ENCODE data around the gene PDE4B. TPM values are rescaled to one million over a fixed set of nuclear protein-coding genes. Genes with fewer than 3 reads are reported as not detected.
"Not testable (repeated sequence)": the region's sequence is repeated elsewhere in the genome, so short reads cannot be mapped to it uniquely, and the experiment has no call there.

PDE4B gene
- polyA plus RNA-seq, 1 experiment: 20.6 TPM

DNA sequence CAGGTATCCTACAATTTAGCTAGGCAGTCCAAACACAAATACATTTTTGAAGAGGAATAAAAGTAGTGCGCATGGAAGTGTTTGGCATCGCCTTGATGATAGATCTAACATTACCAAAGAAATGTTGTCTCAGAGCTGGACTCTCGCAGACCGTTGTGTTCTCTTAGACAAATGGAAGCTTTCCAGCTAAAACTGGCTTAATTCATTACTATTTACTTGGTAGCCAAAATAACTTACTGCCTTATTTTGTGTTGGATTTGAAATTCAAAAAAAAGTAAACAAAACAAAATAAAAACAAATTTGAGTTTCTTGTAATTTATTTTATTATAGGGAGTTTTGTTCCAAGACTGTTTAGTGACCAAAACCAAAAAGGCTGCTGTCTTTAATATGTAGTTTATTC is 51.6 kb downstream of the PDE4B start:
- H3K36me3 ChIP-seq (ENCODE audit: control insufficient read depth, insufficient read depth, low read length): no peaks in the 10 kb centered on the region
- no peak overlapping the region for H3K4me3 ChIP-seq (ENCODE audit: low read depth, low read length)
- ChIA-PET CTCF (interaction anchor here (1.7 kb wide), 1 partner anchor 12 kb away, joined by 6 read pairs; no protein-coding TSS in a partner anchor), POLR2A (no interaction called here)
- TF ChIP-seq, protein P1, sequence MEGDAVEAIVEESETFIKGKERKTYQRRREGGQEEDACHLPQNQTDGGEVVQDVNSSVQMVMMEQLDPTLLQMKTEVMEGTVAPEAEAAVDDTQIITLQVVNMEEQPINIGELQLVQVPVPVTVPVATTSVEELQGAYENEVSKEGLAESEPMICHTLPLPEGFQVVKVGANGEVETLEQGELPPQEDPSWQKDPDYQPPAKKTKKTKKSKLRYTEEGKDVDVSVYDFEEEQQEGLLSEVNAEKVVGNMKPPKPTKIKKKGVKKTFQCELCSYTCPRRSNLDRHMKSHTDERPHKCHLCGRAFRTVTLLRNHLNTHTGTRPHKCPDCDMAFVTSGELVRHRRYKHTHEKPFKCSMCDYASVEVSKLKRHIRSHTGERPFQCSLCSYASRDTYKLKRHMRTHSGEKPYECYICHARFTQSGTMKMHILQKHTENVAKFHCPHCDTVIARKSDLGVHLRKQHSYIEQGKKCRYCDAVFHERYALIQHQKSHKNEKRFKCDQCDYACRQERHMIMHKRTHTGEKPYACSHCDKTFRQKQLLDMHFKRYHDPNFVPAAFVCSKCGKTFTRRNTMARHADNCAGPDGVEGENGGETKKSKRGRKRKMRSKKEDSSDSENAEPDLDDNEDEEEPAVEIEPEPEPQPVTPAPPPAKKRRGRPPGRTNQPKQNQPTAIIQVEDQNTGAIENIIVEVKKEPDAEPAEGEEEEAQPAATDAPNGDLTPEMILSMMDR (IDR thresholded peaks at IDR 0.05; ENCODE audit: insufficient read depth, low read depth, low read length): no peak
- no peak for DNase-seq (ENCODE audit: low read depth)
- H3K27me3 ChIP-seq (ENCODE audit: control insufficient read depth, insufficient read depth, low read length): no peaks in the 10 kb centered on the region

DNA sequence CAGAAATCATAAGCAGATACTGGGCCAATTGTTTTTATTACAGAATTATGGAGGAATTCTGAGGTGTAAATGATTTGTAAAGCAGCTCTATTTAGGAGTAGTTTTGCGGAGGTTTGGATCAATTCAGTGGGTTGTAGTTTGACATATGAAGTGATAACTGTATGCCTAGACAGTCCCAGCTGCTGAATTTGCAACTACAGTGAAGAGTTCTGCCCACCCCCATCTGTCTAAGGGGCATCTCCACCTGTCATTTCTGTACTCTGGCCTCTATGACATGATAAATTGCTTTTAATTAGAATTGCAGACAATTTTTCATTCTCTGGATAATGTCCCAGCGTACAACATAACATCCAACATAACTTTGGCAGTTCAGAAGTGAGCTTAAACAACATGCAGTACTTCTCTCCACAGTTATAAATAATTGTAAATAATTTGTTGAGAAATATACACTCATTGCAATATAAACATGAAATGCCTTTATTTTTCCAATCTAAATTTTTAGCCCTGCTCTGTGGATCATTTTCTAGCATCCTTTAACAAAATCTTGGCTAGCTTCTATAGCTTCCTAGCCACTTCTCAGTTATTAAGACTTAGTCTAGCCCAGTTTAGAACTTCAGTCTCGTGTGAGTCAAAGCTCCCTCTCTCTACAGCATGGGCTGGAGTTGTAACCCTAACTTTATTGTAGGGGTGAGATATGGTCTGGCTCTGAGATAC is 52.3 kb downstream of the PDE4B start:
- ChIA-PET POLR2A (no interaction called here), CTCF (interaction anchor here (1.7 kb wide), 1 partner anchor 12 kb away, joined by 6 read pairs; no protein-coding TSS in a partner anchor)
- no peak for DNase-seq (ENCODE audit: low read depth)
- Histone ChIP-seq H3K4me3 (ENCODE audit: low read depth, low read length) (no peak overlapping the region), H3K36me3 (ENCODE audit: control insufficient read depth, insufficient read depth, low read length) (no peaks in the 10 kb centered on the region), H3K27me3 (ENCODE audit: control insufficient read depth, insufficient read depth, low read length) (no peaks in the 10 kb centered on the region)
- TF ChIP-seq, protein P1 (IDR thresholded peaks at IDR 0.05; ENCODE audit: insufficient read depth, low read depth, low read length): no peak

DNA sequence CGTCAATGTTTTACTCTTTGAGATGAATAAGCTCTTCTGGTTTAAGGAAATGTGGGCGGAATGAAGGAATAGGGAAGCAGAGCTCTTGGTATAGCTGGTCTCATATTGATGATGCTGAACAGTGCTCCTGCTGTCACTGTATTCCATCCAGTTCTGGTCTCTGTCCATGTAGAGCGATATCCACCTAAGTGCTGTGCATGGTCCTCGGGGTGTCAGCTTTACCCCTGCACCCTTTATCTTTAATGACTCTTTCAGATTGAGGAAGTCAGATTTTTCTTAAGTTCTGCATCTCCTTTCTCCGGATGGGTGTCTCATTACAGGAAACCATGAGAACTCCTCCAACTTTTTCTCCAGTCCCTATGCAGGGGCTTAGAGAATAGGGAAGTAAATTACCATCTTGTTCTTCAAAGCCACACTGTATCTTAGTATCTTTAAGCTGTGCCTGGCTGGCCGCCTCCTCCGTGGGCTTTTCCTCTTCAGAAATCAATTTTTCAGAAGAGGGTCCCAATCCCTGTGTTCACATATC is 52.9 kb downstream of the PDE4B start:
- TF ChIP-seq, protein P1 (IDR thresholded peaks at IDR 0.05; ENCODE audit: insufficient read depth, low read depth, low read length): no peak
- no peaks in the 10 kb centered on the region for H3K36me3 ChIP-seq (ENCODE audit: control insufficient read depth, insufficient read depth, low read length)
- ChIA-PET POLR2A (no interaction called here), CTCF (interaction anchor here (1.7 kb wide), 1 partner anchor 13 kb away, joined by 6 read pairs; no protein-coding TSS in a partner anchor)
- no peak overlapping the region for H3K4me3 ChIP-seq (ENCODE audit: low read depth, low read length)
- H3K27me3 ChIP-seq (ENCODE audit: control insufficient read depth, insufficient read depth, low read length): no peaks in the 10 kb centered on the region
- DNase-seq (ENCODE audit: low read depth): no peak

DNA sequence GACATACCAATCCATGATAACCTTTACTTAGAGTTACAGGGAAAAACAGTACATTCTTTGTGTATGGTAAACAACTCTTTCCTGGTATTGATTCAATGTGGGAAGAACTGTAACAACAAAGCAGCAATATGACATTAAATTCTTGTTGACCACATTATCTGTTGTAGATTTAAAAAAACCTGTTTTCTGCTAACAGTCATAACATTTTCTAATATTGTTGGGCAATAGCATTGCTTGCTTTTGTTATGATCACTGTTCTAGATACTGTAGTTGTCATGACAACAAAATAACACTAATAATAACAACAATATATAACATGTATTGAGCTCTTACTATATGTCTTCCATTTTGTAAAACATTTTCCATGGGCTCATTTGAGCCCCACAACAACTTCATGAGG is 54.2 kb downstream of the PDE4B start:
- ChIA-PET POLR2A (interaction anchor here (0.7 kb wide), 1 partner anchor 929 kb away, joined by 3 read pairs; no protein-coding TSS in a partner anchor), CTCF (interaction anchor here (0.8 to 1.0 kb wide), 2 partner anchors 15 to 26 kb away, joined by 3 read pairs; no protein-coding TSS in a partner anchor)
- no peak for DNase-seq (ENCODE audit: low read depth)
- no peaks in the 10 kb centered on the region for H3K27me3 ChIP-seq (ENCODE audit: control insufficient read depth, insufficient read depth, low read length)
- H3K4me3 ChIP-seq (ENCODE audit: low read depth, low read length): no peak overlapping the region
- no peaks in the 10 kb centered on the region for H3K36me3 ChIP-seq (ENCODE audit: control insufficient read depth, insufficient read depth, low read length)
- TF ChIP-seq, protein P1 (IDR thresholded peaks at IDR 0.05; ENCODE audit: insufficient read depth, low read depth, low read length): no peak

DNA sequence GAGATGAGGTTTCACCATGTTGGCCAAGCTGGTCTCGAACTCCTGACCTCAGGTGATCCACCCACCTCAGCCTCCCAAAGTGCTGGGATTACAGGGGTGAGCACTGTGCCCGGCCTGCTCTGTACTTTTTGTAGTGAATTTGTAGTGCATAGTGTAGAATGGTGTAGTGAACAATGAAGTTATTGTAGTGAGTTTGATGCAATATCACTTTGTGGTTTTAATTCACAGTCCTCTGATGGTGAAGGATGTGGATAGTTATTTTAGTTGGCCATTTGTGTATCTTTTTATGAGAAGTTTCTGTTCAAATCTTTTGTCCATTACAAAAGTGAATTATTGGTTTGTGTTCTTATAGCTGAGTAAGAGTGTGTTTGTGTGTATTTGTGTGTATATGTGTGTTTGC is 57.6 kb downstream of the PDE4B start:
- DNase-seq (ENCODE audit: low read depth): no peak
- H3K36me3 ChIP-seq (ENCODE audit: control insufficient read depth, insufficient read depth, low read length): no peaks in the 10 kb centered on the region
- ChIA-PET POLR2A (no interaction called here), CTCF (no interaction called here)
- TF ChIP-seq, protein P1 (IDR thresholded peaks at IDR 0.05; ENCODE audit: insufficient read depth, low read depth, low read length): no peak
- no peaks in the 10 kb centered on the region for H3K27me3 ChIP-seq (ENCODE audit: control insufficient read depth, insufficient read depth, low read length)
- no peak overlapping the region for H3K4me3 ChIP-seq (ENCODE audit: low read depth, low read length)

DNA sequence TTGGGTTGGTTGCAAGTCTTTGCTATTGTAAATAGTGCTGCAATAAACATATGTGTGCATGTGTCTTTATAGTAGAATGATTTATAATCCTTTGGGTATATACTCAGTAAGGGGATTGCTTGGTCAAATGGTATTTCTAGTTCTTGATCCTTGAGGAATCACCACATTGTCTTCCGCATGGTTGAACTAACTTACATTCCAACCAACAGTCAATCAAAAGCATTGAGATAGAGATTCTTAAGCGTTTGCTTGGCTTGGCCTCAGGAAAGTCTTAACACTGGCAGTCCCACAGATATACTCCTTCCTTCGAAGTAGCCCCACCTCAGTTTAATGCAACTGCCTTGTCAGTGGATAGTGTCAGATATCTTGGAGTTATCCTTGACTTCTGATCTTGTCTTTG is 63.9 kb downstream of the PDE4B start:
- CTCF ChIA-PET; H3K36me3 ChIP-seq (ENCODE audit: control insufficient read depth, insufficient read depth, low read length); H3K27me3 ChIP-seq (ENCODE audit: control insufficient read depth, insufficient read depth, low read length); H3K4me3 ChIP-seq (ENCODE audit: low read depth, low read length); DNase-seq (ENCODE audit: low read depth); POLR2A ChIA-PET: not testable (repeated sequence)
